ENCODE data around the gene TFF1. TPM values are rescaled to one million over a fixed set of nuclear protein-coding genes. Genes with fewer than 3 reads are reported as not detected.

Gene TFF1
- total and polyA plus RNA-seq, 12 donors = not detected

DNA sequence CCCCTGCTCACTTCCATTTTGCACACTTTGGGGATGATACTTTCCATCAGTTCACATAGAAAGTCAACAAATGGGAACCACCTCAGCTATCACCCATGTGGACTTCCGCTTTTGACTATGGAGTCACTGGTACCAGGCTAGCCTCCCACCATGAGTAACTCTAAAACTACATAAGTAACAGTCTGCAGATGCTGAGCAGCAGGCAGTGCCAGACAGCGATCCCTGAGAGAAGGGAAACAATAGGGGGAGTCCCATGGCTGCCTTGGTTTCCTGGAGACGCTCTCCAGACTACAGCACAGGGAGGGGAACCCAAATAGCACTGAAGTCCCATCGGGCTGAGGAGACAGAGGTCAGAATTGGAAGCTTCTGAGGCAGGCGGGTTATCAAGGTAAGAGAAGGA is 12.7 kb downstream of the TFF1 start:
- ATAC-seq (no peak), DNase-seq (no peak)
- TF ChIP-seq, protein P1, sequence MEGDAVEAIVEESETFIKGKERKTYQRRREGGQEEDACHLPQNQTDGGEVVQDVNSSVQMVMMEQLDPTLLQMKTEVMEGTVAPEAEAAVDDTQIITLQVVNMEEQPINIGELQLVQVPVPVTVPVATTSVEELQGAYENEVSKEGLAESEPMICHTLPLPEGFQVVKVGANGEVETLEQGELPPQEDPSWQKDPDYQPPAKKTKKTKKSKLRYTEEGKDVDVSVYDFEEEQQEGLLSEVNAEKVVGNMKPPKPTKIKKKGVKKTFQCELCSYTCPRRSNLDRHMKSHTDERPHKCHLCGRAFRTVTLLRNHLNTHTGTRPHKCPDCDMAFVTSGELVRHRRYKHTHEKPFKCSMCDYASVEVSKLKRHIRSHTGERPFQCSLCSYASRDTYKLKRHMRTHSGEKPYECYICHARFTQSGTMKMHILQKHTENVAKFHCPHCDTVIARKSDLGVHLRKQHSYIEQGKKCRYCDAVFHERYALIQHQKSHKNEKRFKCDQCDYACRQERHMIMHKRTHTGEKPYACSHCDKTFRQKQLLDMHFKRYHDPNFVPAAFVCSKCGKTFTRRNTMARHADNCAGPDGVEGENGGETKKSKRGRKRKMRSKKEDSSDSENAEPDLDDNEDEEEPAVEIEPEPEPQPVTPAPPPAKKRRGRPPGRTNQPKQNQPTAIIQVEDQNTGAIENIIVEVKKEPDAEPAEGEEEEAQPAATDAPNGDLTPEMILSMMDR (IDR thresholded peaks at IDR 0.05) = no peak
- Histone ChIP-seq H3K9me3 (peaks cover 0 to 37% (median 8%) of the 10 kb centered on the region in 11 donors), H3K4me3 (no peak overlapping the region), H3K27ac (no peak overlapping the region), H3K4me1 (no peaks in the 10 kb centered on the region), H3K36me3 (no peaks in the 10 kb centered on the region), H3K27me3 (peaks cover 0 to 10% (median 4%) of the 10 kb centered on the region in 7 donors)
- WGBS, 2 donors = 80 to 83% methylated on average over 5 of the region's 5 CpGs
- intact Hi-C loops (cut with DNase I) = no loop called here

DNA sequence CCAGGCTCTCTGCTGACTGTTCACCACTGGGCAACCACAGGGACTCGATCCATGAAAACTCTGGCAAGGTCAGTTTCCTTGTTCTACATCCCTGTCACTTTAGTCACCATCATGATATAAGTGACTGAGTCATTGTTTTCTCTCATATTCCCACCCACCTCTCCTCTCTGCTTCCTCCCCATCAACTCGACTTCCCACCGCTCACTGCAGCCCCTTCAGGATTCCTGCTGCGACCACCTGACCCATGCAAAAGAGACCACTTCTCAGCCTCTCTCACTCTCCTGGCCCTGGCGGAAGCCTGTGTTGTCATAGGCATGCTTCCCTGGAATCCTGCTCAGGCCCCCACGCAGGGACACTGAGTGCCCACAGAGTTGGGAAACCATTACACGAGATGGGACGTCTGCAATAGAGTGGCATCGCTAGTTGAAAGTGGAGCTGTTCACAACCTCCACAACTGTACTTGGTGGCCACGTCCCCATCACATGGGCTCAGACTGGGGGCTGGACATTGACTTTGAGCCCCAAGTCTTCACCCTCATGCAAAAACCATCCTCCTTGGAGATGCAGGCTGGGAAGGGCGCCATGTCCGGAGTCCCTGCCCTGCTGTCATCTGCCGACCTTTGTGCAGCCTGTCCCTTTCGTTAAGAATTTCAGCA is 13.8 kb downstream of the TFF1 start:
- TF ChIP-seq, protein P1 (IDR thresholded peaks at IDR 0.05) = no peak

DNA sequence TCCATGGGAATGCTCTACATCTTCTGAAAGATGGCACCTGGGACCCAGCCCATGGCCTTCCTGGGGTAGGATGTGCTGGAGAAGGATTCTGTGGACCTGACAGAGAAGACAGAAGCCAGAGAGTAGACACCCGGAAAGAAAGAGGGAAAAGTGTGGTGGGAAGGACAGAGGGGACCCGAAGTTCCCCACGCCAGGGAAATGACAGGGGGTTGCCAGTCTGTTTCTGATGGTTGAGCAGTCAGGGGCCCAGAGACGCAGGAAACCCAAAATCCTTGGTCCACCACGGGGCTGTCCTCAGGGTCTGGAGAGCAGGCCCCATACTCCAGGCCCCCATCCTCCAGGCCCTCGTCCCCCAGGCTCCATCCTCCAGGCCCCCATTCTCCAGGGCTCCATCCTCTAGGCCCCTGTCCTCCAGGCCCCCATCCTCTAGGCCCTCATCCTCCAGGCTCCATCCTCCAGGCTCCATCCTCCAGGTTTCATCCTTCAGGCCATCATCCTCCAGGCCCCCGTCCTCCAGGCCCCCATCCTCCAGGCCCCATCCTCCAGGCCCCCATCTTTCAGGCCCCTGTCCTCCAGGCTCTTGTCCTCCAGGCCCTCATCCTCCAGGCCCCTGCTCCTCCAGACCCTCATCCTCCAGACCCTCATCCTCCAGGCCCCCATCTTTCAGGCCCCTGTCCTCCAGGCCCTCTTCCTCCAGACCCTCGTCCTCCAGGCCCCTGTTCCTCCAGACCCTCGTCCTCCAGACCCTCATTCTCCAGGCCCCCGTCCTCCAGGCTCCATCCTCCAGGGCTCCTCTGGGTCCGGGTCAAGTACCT is 14.5 kb downstream of the TFF1 start:
- Histone ChIP-seq H3K36me3 (no peaks in the 10 kb centered on the region), H3K27ac (no peak overlapping the region), H3K4me3 (no peak overlapping the region), H3K9me3 (peaks cover 0 to 31% (median 8%) of the 10 kb centered on the region in 11 donors), H3K4me1 (no peaks in the 10 kb centered on the region), H3K27me3 (peaks cover 0 to 21% (median 9%) of the 10 kb centered on the region in 7 donors)
- intact Hi-C loops (cut with DNase I) = no loop called here
- no peak for DNase-seq
- no peak for ATAC-seq
- TF ChIP-seq, protein P1 (IDR thresholded peaks at IDR 0.05) = no peak
- 75 to 81% methylated on average over 10 to 11 of the region's 11 CpGs for WGBS, 2 donors

More for the DNA sequence above, 13.8 kb downstream of the TFF1 start:
- ATAC-seq = no peak
- Histone ChIP-seq H3K4me1 (no peaks in the 10 kb centered on the region), H3K27ac (no peak overlapping the region), H3K9me3 (peaks cover 0 to 37% (median 8%) of the 10 kb centered on the region in 11 donors), H3K4me3 (no peak overlapping the region), H3K27me3 (peaks cover 0 to 13% (median 9%) of the 10 kb centered on the region in 7 donors), H3K36me3 (no peaks in the 10 kb centered on the region)
- no peak for DNase-seq
- WGBS, 2 donors = 81 to 86% methylated on average over 14 of the region's 14 CpGs
- intact Hi-C loops (cut with DNase I) = no loop called here

DNA sequence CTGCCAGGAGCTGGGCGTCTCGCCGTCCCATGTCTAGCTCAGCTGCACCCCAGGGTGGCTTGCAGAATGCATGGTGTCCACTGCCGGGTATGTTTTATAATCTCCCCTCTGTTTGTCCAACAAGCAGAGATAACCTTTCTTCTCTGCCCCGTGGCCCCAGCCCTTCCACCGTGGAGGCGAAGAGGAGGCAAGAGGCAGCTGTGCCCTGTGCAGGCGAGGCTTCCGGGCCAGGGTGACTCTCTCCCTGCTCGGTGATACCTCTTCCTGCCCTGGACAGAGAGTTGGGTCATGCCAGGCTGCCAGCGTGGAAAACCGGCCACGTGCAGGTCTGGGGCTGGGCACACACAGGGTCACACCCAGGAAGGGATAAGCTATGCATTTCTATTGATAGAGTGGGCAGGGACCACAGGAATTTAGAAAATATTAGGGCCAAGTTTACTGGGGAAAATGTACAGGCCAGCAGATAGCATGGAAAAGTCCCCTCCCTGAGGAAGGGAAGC is 15.4 kb downstream of the TFF1 start, which contains the start of gene TFF2:
TSS of gene TFF2 (minus strand) at position 68 of the 500 bp plus-strand sequence. CDS start at position 31, 37 bp downstream.
- Histone ChIP-seq H3K27ac (no peak within 1 kb of the TSS), H3K4me3 (no peak within 1 kb of the TSS), H3K9me3 (peaks cover 0 to 25% (median 7%) of the 10 kb centered on the region in 11 donors), H3K4me1 (no peaks in the 10 kb centered on the region), H3K36me3 (no peaks in the 10 kb centered on the region), H3K27me3 (peaks cover 0 to 29% (median 9%) of the 10 kb centered on the region in 7 donors)
- 73% methylated on average over 13 of the region's 13 CpGs for WGBS, 2 donors
- no peak for DNase-seq
- TF ChIP-seq, protein P1 (IDR thresholded peaks at IDR 0.05) = no peak
- intact Hi-C loops (cut with DNase I) = no loop called here
- no peak for ATAC-seq
